Transverse colon (tissue), 4 donors: ENCODE results near the gene ZNF502. TPM values are rescaled to one million over a fixed set of nuclear protein-coding genes. Genes with fewer than 3 reads are reported as not detected.

Source experiments
- DNase-seq: peaks from one replicate; pipeline ENCODE4 v3.0.0-alpha.2; 2019
- H3K27ac ChIP-seq, 4 donors: fragments of 200-600 bp; sonication (generic); 2 replicates each; pipeline ENCODE4 v1.5.1; 2016 to 2018; ENCODE audit warnings: inconsistent platforms in 4 of 4
- H3K27me3 ChIP-seq: fragments of 200-600 bp; sonication (generic); 2 replicates; pipeline ENCODE4 v1.5.1; 2017; ENCODE audit warnings: inconsistent platforms
- H3K36me3 ChIP-seq, 4 donors: fragments of 200-600 bp; sonication (generic); 2 replicates each; pipeline ENCODE4 v1.5.1; 2017 to 2019; ENCODE audit warnings: inconsistent platforms in 4 of 4
- H3K4me1 ChIP-seq, 4 donors: fragments of 200-600 bp; sonication (generic); 2 replicates each; pipeline ENCODE4 v1.5.1; 2017 to 2020; ENCODE audit warnings: inconsistent platforms in 4 of 4
- H3K4me3 ChIP-seq, 4 donors: fragments of 200-600 bp; sonication (generic); 1 replicate in 1 of 4; 2 replicates in 3 of 4; pipeline versions ENCODE4 v1.5.1 to v1.6.1; 2017 to 2019; ENCODE audit warnings: inconsistent platforms in 4 of 4
- H3K9me3 ChIP-seq, 2 donors: fragments of 200-600 bp; sonication (generic); 2 replicates each; pipeline ENCODE4 v1.5.1; 2017 to 2019; ENCODE audit warnings: inconsistent platforms in 2 of 2
- EP300 ChIP-seq: sonication (generic); formaldehyde crosslinking; IDR thresholded peaks from one replicate; pipeline ENCODE4 v1.6.1; 2017; ENCODE audit warnings: antibody characterized with exemption, low read depth
- POLR2A ChIP-seq: fragments of 450-650 bp; IDR thresholded peaks from one replicate; pipeline ENCODE4 v1.6.1; 2016; ENCODE audit warnings: antibody characterized with exemption, mild to moderate bottlenecking, moderate library complexity
- POLR2AphosphoS5 ChIP-seq, 3 donors: sonication (generic); formaldehyde crosslinking; IDR thresholded peaks; one replicate each; pipeline ENCODE4 v1.6.1; 2016; ENCODE audit warnings: antibody characterized with exemption in 3 of 3
- WGBS, 2 donors: methylation state at CpG; one replicate each; pipeline ENCODE4 v1.1.5; 2018; ENCODE audit warnings: low coverage in 1 of 2; 5-methylcytosine and 5-hydroxymethylcytosine counted together
- in situ Hi-C, 4 donors: fragments of 200-750 bp; cut with MboI; loops; one replicate each; pipeline versions ENCODE4 v1.15.0 to v1.15.1; 2017; ENCODE audit warnings: low sequenced_read_pairs in 3 of 4, low pct_ligation_motif_present in 1 of 4, low pct_unique_long_range_greater_than_20kb in 1 of 4
- intact Hi-C: fragments of 100-400 bp; cut with DNase I; formaldehyde crosslinking; loops from one replicate; pipeline ENCODE4 v1.15.1; 2023; ENCODE audit warnings: low total_unique reads
- total RNA-seq, 4 donors: library from RNA; depleted of rRNA; stranded (reverse); fragments of >200 nt; gene quantifications; one replicate each; pipeline ENCODE4 v1.1.0, GENCODE V29; 2016
- TF ChIP-seq, protein P1 (sequence below), 5 experiments: fragments of 200-600 bp in 3 of 5; fragments of 450-650 bp in 2 of 5; sonication (generic) in 3 of 5; IDR thresholded peaks; 1 replicate in 2 of 5; 2 replicates in 3 of 5; pipeline ENCODE4 v1.5.1; 2016 to 2017; ENCODE audit warnings: antibody characterized with exemption in 5 of 5, inconsistent platforms in 3 of 5, mild to moderate bottlenecking in 2 of 5, moderate library complexity in 1 of 5

The ZNF502 gene
- total RNA-seq, 4 donors from 2014 or later: 1.4 to 13.7 (median 4.7) TPM

DNA sequence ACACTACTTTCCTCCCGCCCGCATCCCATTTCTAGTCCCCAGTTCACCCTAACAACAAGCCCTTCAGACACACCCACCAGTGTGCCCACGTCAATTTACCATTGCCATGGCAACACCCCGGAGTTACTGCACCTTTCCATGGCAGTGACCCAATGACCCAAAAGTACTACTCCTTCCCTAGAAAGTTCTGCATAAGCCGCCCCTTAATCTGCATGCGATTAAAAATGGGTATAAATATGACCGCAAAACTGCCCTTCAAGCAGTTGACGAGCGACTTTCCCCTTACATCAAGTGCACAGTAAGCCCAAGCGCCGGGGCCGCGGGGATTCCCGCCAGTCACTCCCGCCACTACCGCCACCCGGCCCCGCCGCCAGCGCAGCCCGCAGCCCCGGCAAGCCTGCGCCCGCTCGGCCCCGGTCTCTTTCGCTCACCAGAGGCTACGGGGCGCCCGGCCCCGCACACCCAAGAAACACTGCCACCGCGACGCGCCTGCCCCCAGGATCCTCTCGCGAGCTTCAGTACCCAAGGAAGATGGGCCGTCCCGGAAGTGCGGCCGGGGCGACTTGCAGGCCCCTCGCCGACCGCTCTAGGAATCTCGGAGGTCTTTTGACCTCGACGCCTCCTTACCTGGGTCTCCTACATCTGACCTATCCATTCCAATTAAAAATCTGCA is 27.2 kb upstream of the ZNF502 start:
- 8 to 11% methylated on average over 10 to 40 of the region's 48 CpGs for WGBS, 2 donors
- Histone ChIP-seq H3K4me1 (peaks cover 0 to 6% (median 3%) of the 10 kb centered on the region in 4 donors), H3K36me3 (no peaks in the 10 kb centered on the region), H3K9me3 (no peaks in the 10 kb centered on the region), H3K27me3 (peaks cover 25% of the 10 kb centered on the region), H3K4me3 (peak overlapping the region; percentile 54 to 80 (median 74)), H3K27ac (peak overlapping the region in 3 of 4 donors; percentile 50 to 53 (median 53))
- in situ Hi-C loops: no loop called here
- no peak for TF ChIP-seq EP300
- TF ChIP-seq, protein P1, sequence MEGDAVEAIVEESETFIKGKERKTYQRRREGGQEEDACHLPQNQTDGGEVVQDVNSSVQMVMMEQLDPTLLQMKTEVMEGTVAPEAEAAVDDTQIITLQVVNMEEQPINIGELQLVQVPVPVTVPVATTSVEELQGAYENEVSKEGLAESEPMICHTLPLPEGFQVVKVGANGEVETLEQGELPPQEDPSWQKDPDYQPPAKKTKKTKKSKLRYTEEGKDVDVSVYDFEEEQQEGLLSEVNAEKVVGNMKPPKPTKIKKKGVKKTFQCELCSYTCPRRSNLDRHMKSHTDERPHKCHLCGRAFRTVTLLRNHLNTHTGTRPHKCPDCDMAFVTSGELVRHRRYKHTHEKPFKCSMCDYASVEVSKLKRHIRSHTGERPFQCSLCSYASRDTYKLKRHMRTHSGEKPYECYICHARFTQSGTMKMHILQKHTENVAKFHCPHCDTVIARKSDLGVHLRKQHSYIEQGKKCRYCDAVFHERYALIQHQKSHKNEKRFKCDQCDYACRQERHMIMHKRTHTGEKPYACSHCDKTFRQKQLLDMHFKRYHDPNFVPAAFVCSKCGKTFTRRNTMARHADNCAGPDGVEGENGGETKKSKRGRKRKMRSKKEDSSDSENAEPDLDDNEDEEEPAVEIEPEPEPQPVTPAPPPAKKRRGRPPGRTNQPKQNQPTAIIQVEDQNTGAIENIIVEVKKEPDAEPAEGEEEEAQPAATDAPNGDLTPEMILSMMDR (IDR thresholded peaks at IDR 0.05): no peak
- peak in 2 of 3 donors; percentile 14 to 24 for TF ChIP-seq POLR2AphosphoS5 (IDR thresholded peaks at IDR 0.05)
- TF ChIP-seq POLR2A: no peak
- intact Hi-C loops: no loop called here
- peak; percentile 76 for DNase-seq

DNA sequence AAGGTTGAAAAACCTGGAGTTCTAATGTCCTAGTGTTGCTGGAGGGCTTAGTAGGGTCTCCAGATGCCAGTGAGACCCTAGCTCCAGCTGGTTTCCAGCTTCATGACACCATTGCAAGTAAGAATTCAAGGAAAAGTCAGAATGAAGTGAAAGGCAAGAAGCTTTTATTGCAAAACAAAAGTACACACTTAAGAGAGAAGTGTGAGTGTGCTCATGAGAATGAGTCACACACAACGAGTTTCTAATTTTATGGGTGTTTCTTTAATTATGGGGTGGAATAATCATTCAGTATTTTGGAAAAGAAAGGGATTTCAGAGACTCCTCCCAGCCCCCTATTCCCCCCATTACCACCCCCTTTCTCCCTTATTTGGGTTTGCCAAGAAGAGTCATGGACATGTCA is 24.6 kb upstream of the ZNF502 start:
- in situ Hi-C loops: no loop called here
- intact Hi-C loops: no loop called here
- Histone ChIP-seq H3K9me3 (no peaks in the 10 kb centered on the region), H3K27ac (no peak overlapping the region), H3K4me3 (no peak overlapping the region), H3K36me3 (no peaks in the 10 kb centered on the region), H3K27me3 (peaks cover 51% of the 10 kb centered on the region), H3K4me1 (peaks cover 0 to 6% (median 3%) of the 10 kb centered on the region in 4 donors)
- no peak for DNase-seq
- TF ChIP-seq, protein P1 (IDR thresholded peaks at IDR 0.05): no peak
- no peak for TF ChIP-seq EP300
- TF ChIP-seq POLR2A: no peak
- WGBS, 2 donors: 10 to 27% methylated on average over 1 of the region's 1 CpG

DNA sequence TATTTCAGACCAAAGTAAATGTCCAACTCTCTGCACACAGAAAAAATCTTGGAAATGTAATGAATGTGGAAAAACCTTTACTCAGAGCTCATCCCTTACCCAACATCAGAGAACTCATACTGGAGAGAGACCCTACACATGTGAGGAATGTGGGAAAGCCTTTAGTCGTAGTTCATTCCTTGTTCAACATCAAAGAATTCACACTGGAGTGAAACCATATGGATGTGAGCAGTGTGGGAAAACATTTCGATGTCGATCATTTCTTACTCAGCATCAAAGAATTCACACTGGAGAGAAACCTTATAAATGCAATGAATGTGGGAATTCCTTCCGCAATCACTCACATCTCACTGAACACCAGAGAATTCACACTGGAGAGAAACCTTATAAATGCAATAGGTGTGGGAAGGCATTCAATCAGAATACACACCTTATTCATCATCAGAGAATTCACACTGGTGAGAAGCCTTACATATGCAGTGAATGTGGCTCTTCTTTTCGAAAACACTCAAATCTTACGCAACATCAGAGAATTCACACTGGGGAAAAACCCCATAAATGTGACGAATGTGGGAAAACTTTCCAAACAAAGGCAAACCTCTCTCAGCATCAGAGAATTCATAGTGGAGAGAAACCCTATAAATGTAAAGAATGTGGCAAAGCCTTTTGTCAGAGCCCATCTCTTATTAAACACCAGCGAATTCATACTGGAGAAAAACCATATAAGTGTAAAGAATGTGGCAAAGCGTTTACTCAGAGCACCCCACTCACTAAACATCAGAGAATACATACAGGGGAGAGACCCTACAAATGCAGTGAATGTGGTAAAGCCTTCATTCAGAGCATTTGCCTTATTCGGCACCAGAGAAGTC is 9.0 kb downstream of the ZNF502 start:
- peaks cover 81 to 94% of the 10 kb centered on the region in 2 donors for H3K9me3 ChIP-seq
- H3K4me3 ChIP-seq: no peak overlapping the region
- H3K27ac ChIP-seq: no peak overlapping the region
- H3K36me3 ChIP-seq: peaks cover 2 to 55% (median 19%) of the 10 kb centered on the region in 4 donors
- no peak for DNase-seq
- intact Hi-C loops (loop anchor here (5.0 kb wide), 1 partner anchor 1031 kb away; no protein-coding TSS in a partner anchor), in situ Hi-C loops (no loop called here)
- 93 to 96% methylated on average over 10 of the region's 10 CpGs for WGBS, 2 donors
- H3K4me1 ChIP-seq: no peaks in the 10 kb centered on the region
- TF ChIP-seq POLR2A (no peak), POLR2AphosphoS5 (IDR thresholded peaks at IDR 0.05) (no peak), EP300 (no peak)
- TF ChIP-seq, protein P1 (IDR thresholded peaks at IDR 0.05): no peak
- H3K27me3 ChIP-seq: no peaks in the 10 kb centered on the region

DNA sequence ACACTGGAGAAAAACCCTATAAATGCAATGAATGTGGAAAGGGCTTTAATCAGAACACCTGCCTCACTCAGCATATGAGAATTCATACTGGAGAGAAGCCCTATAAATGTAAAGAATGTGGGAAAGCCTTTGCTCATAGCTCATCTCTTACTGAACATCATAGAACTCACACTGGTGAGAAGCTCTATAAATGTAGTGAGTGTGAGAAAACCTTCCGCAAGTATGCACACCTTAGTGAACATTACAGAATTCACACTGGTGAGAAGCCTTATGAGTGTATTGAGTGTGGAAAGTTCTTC is 9.6 kb downstream of the ZNF502 start:
- 89 to 100% methylated on average over 1 of the region's 1 CpG for WGBS, 2 donors
- intact Hi-C loops: loop anchor here (5.0 kb wide), 1 partner anchor 1030 kb away; no protein-coding TSS in a partner anchor
- H3K36me3 ChIP-seq: peaks cover 2 to 53% (median 19%) of the 10 kb centered on the region in 4 donors
- H3K27ac ChIP-seq: no peak overlapping the region
- H3K9me3 ChIP-seq: peaks cover 80 to 95% of the 10 kb centered on the region in 2 donors
- DNase-seq: no peak
- no peaks in the 10 kb centered on the region for H3K27me3 ChIP-seq
- H3K4me3 ChIP-seq: no peak overlapping the region
- in situ Hi-C loops: no loop called here
- no peaks in the 10 kb centered on the region for H3K4me1 ChIP-seq
- TF ChIP-seq, protein P1 (IDR thresholded peaks at IDR 0.05): no peak
